Vagina (tissue), 2 donors: Measurements from ENCODE around the gene TMEM87B.

ENCODE experiments used
- CTCF ChIP-seq, 3 experiments: fragments of 450-650 bp in 2 of 3; fragments of 200-600 bp in 1 of 3; sonication (generic) in 1 of 3; IDR thresholded peaks; one replicate each; pipeline ENCODE4 v1.5.1; 2017 to 2019; ENCODE audit warnings: antibody characterized with exemption in 3 of 3, mild to moderate bottlenecking in 2 of 3, moderate library complexity in 2 of 3
- POLR2A ChIP-seq, 2 donors: fragments of 450-650 bp; IDR thresholded peaks; one replicate each; pipeline ENCODE4 v1.6.1; 2017; ENCODE audit warnings: antibody characterized with exemption in 2 of 2, mild to moderate bottlenecking in 2 of 2, moderate library complexity in 2 of 2
- POLR2AphosphoS5 ChIP-seq, 2 donors: sonication (generic); formaldehyde crosslinking; IDR thresholded peaks; one replicate each; pipeline ENCODE4 v1.9.0; 2017; ENCODE audit warnings: antibody characterized with exemption in 2 of 2, mild to moderate bottlenecking in 2 of 2, low read depth in 1 of 2; ENCODE audit not compliant: insufficient read depth in 1 of 2

DNA sequence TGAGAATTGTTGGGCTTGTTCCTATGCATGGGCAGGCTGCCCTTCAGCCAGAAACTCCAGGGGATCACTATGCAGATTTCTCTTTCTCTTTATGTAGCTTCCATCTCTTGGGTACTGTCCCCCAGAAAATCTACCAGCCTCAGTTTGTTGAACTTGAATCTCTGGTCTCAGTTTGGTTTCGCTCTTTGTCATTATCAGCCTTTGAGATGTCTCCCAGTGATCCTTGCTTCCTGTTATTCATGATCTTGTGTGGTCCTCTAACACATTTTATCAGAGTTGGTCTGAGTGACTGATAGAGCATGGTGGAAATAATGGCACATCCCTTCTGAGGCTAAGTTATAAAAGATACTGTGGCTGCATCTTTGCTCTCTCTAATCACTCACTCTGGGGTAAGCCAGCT lies 7.8 kb downstream of the TMEM87B start:
- TF ChIP-seq CTCF (IDR thresholded peaks at IDR 0.05) (no peak), POLR2AphosphoS5 (IDR thresholded peaks at IDR 0.05; ENCODE audit: insufficient read depth in 1 of 2, low read depth in 1 of 2) (no peak), POLR2A (IDR thresholded peaks at IDR 0.05) (no peak)
